NOMO-1 treated with DMSO at 0.1 percent for 48 hours (cell line): ENCODE results near the gene NUDC.
"Not testable (repeated sequence)": the region's sequence is repeated elsewhere in the genome, so short reads cannot be mapped to it uniquely, and the experiment has no call there.

Experiments
- DNase-seq: peaks from one replicate; lab custom pipeline; 2025; ENCODE audit not compliant: unreplicated experiment; lab: John Stamatoyannopoulos, UW

NUDC gene

DNA sequence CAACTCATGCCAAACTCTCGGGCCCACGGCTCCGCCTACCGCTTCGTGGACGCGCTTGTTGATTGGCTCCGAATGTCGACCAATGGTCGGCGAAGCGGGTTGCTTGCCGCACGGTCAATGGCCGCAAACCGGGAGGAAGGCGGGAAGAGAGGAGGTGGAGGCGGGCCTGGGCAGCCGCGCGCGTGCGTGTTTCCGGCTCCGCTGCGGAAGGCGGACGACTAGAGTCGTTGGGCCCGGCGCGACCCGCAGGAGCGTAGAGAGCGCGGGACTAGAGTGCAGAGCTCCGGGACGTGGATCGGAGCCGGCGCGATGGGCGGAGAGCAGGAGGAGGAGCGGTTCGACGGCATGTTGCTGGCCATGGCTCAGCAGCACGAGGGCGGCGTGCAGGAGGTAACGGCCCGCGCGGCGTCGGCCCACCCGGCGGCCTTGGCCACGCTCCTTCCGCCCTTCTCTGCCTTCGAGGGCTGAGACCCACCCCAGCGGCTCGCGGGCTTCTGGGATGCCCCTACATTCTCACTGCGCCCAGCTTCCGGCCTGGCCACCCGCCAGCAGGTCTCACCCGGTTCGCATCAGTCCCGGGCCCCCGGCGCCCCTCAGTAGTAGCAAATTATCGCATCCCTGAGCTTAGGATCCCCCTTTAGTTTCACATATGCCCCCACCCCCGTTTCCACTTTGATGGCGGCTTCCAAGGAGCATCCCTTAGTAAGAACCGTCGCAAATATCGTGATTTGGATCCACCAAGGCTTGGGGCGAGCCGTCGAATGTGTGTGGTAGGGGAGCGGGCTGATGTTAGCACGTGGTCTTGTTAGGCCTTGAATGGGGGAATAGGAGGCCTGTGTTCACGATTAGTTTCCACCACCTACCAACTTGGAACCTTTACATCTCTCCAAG, at the start of gene NUDC:
NUDC (plus strand) TSS at position 204 of the 891 bp plus-strand sequence; CDS start at position 310, 106 bp downstream.
- peak; percentile 96 for DNase-seq

DNA sequence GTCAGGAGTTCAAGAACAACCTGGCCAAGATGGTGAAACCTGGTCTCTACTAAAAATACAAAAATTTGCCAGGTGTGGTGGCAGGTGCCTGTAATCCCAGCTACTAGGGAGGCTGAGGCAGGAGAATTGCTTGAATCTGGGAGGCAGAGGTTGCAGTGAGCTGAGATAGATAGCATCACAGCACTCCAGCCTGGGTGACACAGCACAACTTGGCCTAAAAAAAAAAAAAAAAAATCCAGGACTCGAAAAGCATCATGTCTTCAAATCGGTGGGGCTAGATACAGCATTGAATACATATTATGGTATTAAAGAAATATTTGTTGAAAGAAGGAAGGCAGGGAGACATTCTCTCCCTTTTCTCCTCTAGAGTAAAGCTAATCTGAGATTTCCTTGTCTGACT, 48.4 kb upstream of the NUDC start:
- not testable (repeated sequence) for DNase-seq

DNA sequence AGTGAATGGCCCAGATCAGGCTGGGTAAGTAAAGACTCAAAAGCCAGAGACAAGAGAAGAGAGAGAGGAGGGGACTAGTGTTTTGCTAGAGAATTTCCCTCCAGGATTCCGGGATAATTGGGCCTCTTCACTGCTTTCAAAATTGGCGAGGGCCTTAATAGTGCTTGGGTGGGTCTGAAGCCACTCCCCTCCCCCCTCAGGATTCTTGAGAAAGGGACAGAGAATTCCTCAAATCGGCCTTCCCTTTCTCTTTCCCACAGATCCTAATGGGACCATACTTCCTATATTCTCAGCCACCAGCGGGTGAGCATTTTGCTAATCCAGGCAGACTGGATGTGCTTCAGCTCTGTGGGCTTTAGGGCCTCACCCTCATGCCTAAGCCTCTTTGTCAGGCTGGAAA, 46.6 kb upstream of the NUDC start:
- no peak for DNase-seq

DNA sequence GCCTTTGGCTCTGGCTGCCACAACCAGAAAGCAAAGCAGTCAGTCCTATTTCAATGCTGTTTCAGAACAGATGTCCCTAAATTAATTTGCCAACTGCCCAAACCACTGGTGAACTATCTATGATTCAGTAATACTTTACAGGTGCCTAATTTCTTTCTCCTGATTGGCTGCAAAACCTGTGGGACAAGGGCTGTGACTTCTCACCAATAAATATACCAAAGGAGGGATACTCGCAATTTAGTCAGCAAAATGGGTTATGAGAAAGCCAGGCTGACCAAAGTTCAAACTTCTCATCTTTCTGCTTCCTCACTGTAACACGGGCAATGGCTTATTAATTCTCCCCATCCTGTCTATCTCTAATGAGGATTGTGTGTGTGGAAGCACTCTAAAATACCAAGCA, 44.2 kb upstream of the NUDC start:
- DNase-seq: no peak

DNA sequence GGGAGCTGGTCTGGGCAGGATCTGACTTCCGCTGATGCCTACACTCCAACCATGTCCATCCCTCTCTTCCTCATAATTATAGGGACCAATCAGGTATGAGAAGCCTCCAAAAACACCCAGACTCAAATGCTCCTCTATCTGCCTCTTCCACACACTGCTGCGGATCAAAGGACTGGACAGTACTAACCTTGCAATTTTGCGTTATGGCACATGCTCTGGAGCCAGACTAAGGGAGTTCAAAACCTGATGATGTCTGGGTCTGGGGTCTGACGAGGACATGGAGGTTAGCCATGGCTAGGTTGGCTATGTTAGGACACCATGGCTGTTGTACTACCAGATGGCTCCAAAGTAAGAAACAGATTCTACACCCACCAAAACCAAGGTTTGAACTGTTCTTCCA, 41.8 kb upstream of the NUDC start:
- DNase-seq: no peak

DNA sequence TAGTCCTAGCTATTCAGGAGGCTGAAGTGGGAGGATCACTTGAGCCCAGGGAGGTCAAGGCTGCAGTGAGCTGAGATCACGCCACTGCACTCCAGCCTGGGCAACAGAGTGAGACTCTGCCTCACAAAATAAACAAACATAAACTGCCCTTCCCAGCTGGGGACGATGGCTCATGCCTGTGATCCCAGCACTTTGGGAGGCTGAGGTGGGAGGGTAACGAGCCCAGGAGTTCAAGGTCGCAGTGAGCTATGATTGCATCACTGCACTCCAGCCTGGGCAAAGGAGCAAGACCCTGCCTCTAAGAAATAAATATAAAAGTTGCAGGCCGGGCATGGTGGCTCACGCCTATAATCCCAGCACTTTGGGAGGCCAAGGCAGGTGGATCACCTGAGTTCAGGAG, 39.9 kb upstream of the NUDC start:
- not testable (repeated sequence) for DNase-seq

DNA sequence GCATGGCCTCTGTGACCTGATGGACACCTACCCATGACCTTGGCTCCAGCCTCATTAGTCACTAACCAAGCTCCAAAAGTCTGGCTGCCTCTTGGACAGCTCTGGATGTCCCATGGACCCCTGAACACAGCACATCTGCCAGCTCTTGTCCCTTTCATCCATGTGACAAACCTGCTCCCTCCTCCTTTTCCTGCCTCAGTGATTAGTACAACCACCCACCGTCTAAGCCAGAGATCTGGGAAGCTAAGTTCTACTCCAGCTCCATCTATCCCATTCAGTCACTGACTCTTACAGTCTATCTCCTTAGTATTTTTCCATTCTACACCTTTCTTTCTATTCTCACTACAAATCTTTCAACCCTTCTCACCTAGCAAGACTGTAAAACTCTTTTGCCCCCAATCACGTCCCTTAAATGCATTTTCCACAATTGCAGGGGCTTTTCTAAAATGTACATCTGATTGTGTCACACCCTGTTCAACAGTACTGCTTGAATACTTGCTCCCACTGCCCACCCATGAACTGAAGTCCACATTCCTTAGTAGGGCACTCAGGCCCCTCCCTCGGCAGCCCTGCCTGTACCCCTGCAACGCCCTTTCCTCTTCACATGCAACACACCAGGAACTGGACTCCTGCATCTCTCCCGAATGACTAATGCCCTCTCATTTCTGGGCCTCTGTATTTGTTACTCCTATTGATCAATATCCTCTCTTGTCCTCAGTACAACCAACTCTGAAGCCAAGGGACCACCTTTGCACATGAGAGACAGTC, 38.7 kb upstream of the NUDC start:
- DNase-seq: no peak

DNA sequence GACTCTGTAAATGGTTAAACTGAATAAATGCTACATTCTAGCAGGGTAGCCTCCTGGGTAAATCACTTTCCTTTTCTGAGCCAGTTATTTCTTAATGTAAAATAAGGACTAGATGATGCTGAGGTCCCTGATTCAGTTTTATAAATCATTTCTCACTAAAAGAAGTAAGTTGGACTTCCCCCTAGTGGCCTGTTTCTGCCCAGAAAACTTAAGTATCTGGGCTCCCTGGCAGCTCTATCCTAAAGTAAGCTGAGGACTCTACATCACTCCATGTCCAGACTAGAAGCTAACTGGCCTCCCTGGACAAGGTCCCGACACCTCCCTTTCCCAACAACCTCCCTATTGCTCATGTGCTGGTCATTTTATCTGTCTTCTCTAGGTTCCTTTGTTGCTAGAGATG, 34.4 kb upstream of the NUDC start:
- DNase-seq: no peak

DNA sequence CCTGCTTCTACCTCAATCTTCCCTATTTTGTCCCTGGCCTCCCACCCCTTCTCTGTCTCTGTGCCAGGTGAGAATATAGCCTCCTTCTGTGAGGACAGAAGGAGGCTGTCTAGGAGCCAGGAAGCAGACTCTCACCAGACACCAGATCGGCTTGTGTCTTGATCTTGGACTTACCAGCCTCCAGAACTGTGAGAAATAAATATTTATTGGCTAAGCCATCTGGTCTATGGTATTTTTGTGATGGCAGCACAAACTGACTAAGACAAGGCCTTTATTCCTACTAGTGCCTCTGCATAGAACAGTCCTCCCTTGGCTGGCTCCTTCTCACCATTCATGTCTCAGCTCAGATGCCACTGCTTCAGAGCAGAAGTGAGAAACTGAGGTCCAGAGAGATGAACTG, 33.3 kb upstream of the NUDC start:
- no peak for DNase-seq

DNA sequence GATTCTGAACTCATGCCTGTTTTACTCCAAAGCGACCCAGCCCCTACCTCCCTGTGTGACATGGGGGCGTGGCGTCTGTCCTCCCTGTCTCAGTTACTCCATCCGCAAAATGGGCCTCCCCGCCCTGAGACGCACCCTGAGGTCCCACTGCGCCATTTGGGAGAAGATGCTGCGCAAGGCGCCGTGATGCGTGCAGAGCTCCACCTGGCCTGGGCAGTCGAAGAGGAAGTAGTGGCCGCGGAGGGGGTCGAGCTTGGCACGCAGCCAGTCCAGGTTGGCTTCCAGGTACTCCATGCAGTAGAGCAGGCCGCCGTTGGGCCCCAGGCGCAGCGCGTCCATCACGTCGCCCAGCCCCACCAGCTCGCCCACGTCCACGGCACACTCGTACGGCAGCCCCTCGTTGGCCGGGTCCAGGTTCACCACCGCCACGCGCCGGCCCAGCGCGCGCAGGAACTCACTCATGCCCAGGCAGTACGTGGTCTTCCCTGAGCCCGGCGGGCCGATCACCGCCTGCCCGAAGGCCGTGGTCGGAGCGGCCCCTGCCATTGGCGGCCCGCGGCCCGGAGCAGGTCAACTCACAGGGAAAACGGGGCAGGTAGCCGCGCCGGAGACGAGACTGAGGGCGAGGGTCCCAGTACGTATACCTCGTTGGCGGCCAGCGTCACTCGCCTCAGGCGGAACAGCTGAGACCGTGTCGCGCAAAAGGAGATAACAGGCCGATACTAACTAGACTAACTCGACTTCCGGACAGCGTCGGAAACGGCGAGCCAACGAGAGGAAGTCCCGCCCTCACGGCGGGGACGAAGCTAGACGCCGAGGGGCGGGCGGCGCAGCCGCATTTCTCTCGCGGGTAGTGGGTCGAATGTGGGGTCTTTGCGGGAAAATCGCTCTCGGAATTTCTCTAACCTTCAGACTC, 31.7 kb upstream of the NUDC start, which contains the start of gene GPN2:
GPN2 (minus strand) TSS at position 733 of the 916 bp plus-strand sequence; CDS start at position 546, 187 bp downstream.
- DNase-seq: peak; percentile 76

DNA sequence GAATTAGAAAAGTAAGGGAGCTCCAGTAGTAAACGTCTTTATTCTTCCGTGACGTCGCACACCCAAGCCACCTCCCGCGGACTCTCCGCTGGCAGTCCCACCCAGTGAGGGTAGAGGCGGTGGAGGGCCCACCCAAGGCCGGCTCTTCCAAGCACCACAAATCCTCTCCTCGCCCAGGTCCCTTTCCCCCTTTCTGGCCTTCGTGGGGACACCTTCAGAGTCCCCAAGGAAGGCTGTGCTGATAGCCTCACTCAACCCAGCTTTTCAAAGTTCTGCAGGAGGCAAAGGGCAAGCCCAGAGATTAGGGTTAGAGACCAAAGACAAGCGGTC, 31.1 kb upstream of the NUDC start:
- DNase-seq: no peak

DNA sequence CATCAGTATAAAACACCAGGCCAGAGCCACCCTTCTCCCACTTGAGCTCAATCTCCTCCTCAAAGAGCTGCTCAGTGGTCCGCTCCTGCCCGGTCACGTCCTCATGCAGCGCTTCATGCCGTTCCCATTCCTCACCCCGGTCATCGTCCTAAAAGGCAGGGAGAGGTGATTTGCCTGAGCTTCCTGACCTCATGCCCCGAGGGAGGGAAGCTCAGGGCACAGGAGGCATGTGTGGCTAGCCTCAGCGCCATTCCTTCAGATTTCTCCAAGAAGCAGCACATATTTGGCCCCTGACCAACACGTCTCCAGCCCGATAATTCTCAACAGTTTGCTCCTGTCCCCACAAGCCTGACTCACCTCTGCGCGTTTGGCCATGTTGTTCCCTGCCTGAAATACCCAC, 27.3 kb upstream of the NUDC start:
- no peak for DNase-seq

DNA sequence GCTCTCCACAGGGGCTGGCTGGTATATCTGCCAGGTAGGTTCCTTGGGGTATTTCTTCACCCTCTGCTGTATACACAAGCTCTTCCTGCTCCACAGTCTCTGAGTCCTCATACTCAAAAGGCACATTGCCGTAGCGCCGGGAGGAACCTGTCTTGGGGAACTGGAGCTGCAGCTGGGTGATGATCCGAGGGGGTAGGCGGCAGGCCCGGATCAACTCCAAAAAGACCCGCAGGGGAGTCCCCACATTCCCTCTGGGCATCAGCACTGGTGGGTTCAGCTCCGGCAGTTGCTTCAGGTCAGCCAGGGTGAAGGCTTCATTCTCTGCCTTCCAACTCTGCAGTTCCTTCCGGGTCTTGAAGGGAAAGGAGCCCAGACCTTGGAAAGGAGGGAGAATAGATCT, 24.2 kb upstream of the NUDC start:
- no peak for DNase-seq

DNA sequence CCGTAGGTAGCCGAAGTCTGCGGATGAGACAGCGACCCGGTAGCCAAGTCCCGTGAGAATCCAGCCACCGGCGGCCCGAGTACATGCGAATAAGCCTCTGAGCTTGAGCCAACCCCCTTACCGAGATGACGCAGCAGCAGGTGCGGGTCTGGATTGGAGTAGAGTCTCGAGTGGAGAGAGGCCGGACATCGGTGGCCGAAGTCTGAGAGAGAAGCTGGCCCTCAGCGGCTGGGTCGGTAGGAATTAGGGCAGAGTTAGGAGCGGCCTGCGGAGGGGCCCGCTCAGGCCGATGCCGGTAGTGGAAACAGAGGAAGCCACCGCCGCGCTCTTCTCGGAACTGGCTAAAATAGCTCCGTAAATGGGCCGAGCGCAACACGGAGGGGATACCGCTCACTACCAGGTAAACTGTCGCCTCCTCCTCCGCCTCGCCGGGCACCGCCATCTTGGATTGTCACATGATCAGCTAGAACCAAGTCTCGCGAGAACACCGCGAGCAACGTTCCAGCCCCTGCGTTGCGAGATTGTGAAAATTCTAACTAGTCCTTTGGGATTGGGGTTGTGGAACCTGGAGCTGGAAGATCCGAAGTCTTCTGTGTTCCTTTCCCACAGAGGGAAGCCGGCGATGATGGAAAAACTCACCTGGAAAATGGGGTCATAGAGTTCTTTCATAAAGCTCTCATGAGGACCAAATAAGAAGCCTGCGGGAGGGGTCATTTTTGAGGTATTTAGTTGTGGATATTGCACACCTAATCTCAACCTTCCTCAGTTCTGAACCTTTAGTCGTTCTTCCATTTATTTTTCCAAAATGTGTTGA, 21.3 kb upstream of the NUDC start, which contains the start of gene GPATCH3:
GPATCH3 (minus strand) TSS at position 467 of the 814 bp plus-strand sequence; CDS start at position 442, 25 bp downstream.
- DNase-seq: peak; percentile 80

DNA sequence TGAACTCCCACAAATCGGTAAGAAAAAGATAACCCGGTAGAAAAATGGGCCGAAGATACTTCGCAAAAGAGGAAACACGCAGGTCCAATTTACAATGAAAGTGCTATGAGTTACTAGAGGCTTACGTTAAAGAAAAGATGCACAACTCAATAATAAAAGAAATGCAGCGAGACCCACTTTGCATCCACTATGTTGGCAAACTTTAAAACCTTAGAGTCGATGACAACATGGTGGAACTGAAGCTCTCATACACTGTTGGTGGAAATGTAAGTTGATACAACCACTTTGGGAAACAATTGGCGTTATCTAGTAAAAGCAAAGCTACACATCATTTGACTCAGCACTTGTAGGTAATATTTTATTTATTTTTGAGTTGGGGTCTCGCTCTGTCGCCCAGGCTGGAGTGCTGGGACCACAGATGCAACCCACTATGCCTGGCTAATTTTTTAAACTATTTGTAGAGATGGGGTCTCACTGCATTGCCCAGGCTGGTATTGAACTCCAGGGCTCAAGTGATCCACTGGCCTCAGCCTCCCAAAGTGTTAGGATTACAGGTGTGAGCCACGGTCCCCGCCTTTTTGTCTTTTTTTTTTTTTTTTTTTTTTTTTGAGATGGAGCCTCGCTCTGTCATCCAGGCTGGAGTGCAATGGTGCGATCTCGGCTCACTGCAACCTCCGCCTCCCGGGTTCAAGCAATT, 20.6 kb upstream of the NUDC start:
- no peak for DNase-seq

DNA sequence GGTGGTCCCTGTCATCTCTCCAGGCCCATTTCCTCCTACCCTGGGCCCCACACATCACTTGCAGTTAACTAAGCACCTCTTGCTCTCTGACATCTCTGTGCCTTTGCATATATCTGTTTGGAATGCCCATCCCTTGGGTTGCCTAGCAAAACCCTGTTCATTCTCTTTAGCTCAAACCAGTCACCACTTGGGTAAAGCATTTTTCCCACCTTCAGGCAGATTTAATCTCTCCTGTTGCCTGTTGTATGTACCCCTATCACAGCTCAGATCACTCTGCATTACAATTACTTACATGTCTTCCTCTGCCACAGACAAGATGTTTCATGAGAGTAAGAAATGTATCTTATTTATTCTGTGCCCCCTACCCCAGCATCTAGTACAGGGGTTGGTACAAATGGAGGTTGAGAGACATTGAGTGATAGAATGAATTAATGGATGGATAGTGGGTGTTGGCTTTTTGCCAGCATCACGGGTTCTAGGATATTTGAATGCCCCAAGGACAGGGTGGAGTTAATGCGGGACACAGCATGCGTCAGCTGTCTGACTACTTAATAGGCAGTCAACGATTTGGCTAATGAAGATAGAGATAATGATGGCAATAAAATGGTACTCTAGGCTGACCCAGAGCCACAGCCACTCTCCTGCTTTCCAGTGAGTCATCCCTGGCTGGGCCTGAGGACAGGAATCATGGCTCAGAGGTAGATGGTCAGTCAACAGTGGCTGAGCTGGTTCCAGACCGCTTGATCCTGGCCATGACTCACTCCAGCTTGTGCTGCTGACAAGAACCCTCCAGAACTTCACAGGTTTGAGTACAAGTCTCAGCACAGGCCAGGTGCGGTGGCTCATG, 14.2 kb upstream of the NUDC start:
- no peak for DNase-seq

DNA sequence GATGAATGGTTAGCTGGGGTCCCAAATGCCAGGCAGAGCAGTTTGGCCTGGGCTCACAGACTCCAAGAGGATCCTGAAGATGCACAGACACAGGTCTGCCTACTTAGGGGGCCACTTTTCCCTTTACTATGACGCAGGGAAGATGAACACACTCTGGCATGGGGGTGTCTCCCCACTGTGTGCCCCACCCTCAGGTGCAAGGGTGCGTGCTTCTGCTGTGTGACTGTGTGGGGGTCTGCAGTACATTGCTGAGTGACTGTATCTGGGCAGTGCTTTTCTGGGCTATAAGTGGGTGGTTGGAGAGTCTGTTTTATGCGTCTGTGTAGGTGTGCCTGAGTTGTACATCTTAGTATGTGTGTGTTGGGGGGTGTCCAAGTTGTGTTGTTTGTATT, 11.6 kb upstream of the NUDC start:
- no peak for DNase-seq

DNA sequence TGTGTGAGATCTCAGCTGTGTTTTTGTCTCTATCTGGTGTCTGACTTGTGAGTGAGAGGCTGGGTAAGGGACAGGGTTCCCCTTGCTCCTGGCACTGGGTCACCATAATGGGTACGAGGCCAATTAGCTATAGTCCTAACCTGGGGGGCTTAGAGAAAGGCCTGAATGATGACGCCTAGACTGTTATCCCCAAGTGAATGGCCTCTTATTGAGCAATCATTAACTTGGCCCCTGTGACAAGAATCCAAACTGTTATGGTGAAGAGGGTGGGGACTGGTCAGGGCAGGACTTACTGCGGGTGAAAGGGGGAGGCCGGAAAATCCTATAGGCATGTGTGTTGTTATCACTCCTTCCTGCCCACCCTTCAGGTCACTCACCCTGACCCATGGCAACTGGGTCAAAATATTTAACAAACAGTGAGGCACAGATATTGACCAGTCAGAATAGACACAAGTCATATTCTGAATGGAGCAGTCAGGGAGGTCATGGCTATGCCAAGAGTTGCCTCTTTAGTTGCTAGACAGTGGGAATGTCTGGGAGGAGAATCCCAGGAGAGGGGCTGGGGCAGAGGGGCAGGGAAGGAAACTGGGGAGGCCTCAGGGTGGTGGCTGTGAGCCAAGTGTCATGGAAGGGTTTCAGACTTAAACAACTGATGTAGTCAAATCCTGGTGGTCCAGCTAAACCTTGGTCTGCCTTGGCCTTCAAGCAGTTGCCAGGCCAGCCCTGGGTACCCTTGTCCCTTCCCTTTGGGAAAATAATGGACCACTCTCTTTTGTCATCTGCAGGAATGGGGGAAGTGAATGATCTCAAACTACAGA, 11.0 kb upstream of the NUDC start:
- DNase-seq: no peak
